SK-N-MC (cell line): ENCODE data around the gene FAM210A.

Experiments
- DNase-seq: peaks from one replicate; pipeline ENCODE4 v3.0.0-alpha.2; 2011; ENCODE audit warnings: low read depth, low spot score
- H3K27ac ChIP-seq: fragments of 200-600 bp; sonication (generic); 2 replicates; pipeline ENCODE4 v1.5.1; 2016; ENCODE audit warnings: mixed run types
- H3K36me3 ChIP-seq: fragments of 200-600 bp; sonication (generic); 2 replicates; pipeline ENCODE4 v1.6.1; 2017; ENCODE audit warnings: antibody characterized with exemption, low read length, mixed read lengths; ENCODE audit not compliant: insufficient read depth
- H3K4me3 ChIP-seq: fragments of 200-600 bp; sonication (generic); 2 replicates; pipeline ENCODE4 v1.5.1; 2016
- H3K9ac ChIP-seq: fragments of 200-600 bp; sonication (generic); 2 replicates; pipeline ENCODE4 v1.8.0; 2017; ENCODE audit warnings: mixed run types, mixed read lengths; ENCODE audit not compliant: insufficient read length
- H3K9me3 ChIP-seq: fragments of 200-600 bp; sonication (generic); 2 replicates; pipeline ENCODE4 v1.6.1; 2017; ENCODE audit warnings: low read depth, mild to moderate bottlenecking, antibody characterized with exemption, low read length, moderate library complexity, mixed read lengths
- EZH2 ChIP-seq: fragments of 200-600 bp; sonication (generic); IDR thresholded peaks from one replicate; pipeline ENCODE4 v1.6.1; 2017; ENCODE audit warnings: antibody characterized with exemption
- FOXP2 ChIP-seq: optimal IDR thresholded peaks from 2 replicates; pipeline ENCODE3; 2011; ENCODE audit warnings: mild to moderate bottlenecking, moderate library complexity; ENCODE audit not compliant: insufficient read depth; ENCODE audit errors: extremely low read length, control extremely low read depth
- POLR2AphosphoS5 ChIP-seq: IDR thresholded peaks from 2 replicates; pipeline ENCODE4 v1.6.1; 2012; ENCODE audit warnings: mild to moderate bottlenecking, low read depth, low read length, borderline replicate concordance

FAM210A gene

GRCh38 chr18:13613591-13614501 lies 112.5 kb downstream of the FAM210A start:
- TF ChIP-seq EZH2 (no peak), FOXP2 (no peak), POLR2AphosphoS5 (no peak)
- Histone ChIP-seq H3K9me3 (no peaks in the 10 kb centered on the region), H3K9ac (no peak overlapping the region), H3K36me3 (no peaks in the 10 kb centered on the region), H3K27ac (no peak overlapping the region; the same call in 1 of the 2 replicates), H3K4me3 (no peak overlapping the region)
- no peak for DNase-seq
